Measurements from ENCODE around the gene IFT80.

DNA sequence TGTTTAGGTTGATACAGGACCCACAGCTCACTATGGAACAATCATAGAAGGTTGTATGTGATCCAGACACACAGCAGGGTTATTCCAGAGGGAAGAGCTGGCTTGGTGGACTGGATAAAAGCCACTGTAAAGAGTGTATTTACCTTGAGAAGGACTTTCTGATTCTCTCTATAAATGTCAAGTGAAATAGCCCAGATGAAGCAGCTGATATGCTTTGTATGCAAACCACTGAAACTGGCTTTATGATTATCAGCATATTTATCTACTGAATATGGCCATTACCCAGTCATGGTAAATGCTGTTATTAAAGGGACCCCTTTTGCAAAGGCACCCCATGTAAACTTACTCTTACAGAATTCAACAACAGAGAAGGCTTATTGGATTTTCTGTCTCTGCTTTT is 145.7 kb downstream of the IFT80 start:
- TF ChIP-seq GATA2 (IDR thresholded peaks at IDR 0.05; ENCODE audit: insufficient read depth, insufficient read length, low read depth, low read length) = no peak
- TF ChIP-seq, protein P1, sequence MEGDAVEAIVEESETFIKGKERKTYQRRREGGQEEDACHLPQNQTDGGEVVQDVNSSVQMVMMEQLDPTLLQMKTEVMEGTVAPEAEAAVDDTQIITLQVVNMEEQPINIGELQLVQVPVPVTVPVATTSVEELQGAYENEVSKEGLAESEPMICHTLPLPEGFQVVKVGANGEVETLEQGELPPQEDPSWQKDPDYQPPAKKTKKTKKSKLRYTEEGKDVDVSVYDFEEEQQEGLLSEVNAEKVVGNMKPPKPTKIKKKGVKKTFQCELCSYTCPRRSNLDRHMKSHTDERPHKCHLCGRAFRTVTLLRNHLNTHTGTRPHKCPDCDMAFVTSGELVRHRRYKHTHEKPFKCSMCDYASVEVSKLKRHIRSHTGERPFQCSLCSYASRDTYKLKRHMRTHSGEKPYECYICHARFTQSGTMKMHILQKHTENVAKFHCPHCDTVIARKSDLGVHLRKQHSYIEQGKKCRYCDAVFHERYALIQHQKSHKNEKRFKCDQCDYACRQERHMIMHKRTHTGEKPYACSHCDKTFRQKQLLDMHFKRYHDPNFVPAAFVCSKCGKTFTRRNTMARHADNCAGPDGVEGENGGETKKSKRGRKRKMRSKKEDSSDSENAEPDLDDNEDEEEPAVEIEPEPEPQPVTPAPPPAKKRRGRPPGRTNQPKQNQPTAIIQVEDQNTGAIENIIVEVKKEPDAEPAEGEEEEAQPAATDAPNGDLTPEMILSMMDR (IDR thresholded peaks at IDR 0.05; ENCODE audit: extremely low read depth in 1 of 2, insufficient read depth in 1 of 2, low read depth in 1 of 2, low read length in 2 of 2) = no peak
- TF ChIP-seq EZH2 (IDR thresholded peaks at IDR 0.05; ENCODE audit: borderline replicate concordance, low read depth, low read length, severe bottlenecking) = no peak
- no peak for TF ChIP-seq POLR2A (IDR thresholded peaks at IDR 0.05; ENCODE audit: low read depth, low read length)
- TF ChIP-seq, protein P2, sequence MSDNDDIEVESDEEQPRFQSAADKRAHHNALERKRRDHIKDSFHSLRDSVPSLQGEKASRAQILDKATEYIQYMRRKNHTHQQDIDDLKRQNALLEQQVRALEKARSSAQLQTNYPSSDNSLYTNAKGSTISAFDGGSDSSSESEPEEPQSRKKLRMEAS (IDR thresholded peaks at IDR 0.05; ENCODE audit: insufficient read depth, insufficient read length) = no peak

Measured in endothelial cell of umbilical vein (primary cell).